ENCODE data around the gene WNT9B.

Gene WNT9B

DNA sequence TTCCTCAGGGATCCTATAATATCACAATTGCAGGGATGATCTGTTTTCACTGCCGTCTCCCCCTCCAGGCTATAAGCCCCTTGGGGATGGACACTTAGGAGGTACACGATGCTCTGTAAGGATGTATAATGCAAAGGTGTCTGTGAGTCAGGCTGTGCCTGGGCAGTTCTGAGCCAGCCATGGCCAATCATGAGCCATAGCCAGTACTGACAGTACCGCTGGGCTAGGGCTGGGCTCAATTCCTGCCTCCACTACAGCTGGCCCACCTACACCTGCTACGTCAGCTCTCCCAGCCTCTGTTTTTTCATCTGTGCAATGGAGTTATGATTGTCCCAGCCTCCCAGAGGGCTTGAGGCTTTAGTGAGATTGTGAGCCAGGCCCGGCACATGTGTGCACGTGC lies 2.8 kb upstream of the WNT9B start:
- no peak for TF ChIP-seq POU2F2 (IDR thresholded peaks at IDR 0.05; ENCODE audit: low read depth, low read length)
- TF ChIP-seq POLR2AphosphoS5 (IDR thresholded peaks at IDR 0.05; ENCODE audit: low read depth, low read length): no peak
- TF ChIP-seq POLR2A (IDR thresholded peaks at IDR 0.05; ENCODE audit: low read depth, low read length): no peak
- TF ChIP-seq TAF1 (IDR thresholded peaks at IDR 0.05; ENCODE audit: low read depth, low read length): no peak
- no peak for TF ChIP-seq SPI1 (IDR thresholded peaks at IDR 0.05; ENCODE audit: low read depth, low read length)
- TF ChIP-seq PAX5 (IDR thresholded peaks at IDR 0.05; ENCODE audit: insufficient read depth, low read length, severe bottlenecking): no peak
- no peak for FAIRE-seq
- DNase-seq (ENCODE audit: insufficient read length, low spot score): no peak

DNA sequence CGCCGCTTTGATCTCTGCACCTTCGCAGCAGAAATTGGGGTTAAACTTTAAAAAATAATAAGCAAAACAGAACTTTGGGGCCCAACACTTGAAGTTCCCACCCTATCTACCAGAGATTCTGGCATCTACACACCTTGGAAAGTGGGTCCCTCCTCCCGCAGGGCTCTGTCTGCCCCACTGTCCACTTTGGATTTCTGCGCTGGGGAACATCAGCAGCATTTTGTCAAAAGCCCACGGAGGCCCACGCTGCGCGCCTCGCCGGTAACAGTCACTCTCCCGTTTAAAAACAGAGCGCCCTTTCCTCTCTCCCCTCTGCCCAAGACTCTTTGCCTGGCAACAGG lies 725 bp upstream of the WNT9B start:
- FAIRE-seq: no peak
- TF ChIP-seq PAX5 (IDR thresholded peaks at IDR 0.05; ENCODE audit: insufficient read depth, low read length, severe bottlenecking) (no peak), POLR2A (IDR thresholded peaks at IDR 0.05; ENCODE audit: low read depth, low read length) (no peak), SPI1 (IDR thresholded peaks at IDR 0.05; ENCODE audit: low read depth, low read length) (no peak), POU2F2 (IDR thresholded peaks at IDR 0.05; ENCODE audit: low read depth, low read length) (no peak), POLR2AphosphoS5 (IDR thresholded peaks at IDR 0.05; ENCODE audit: low read depth, low read length) (no peak), TAF1 (IDR thresholded peaks at IDR 0.05; ENCODE audit: low read depth, low read length) (no peak)
- DNase-seq (ENCODE audit: insufficient read length, low spot score): no peak

DNA sequence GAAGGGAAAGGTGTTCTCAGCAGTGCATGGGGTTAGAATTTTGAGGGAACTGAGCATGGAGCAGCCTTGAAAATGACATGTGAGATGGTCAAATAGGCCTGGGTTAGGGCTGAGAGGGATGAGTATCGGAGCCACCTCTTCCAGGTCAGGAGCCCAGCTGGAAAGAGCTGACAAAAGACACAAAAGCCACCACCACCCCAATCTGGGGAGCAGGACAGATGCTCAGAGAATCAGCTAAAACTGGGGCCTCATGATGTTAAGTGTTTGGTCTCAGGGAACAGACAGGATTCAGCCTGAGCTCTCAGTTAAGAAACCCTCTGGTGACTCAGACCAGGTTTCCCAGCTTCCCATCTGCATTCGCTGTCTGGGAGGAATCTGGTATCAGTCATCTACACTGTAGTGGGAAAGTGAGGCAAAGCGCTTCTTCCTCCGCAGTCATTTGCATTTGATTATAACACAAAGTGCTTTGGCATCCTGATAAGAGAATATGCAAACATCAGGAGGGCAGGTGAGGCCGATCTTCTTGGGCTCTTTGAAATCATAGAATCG lies 2.6 kb downstream of the WNT9B start:
- TF ChIP-seq TAF1 (IDR thresholded peaks at IDR 0.05; ENCODE audit: low read depth, low read length) (no peak), POLR2A (IDR thresholded peaks at IDR 0.05; ENCODE audit: low read depth, low read length) (no peak), POLR2AphosphoS5 (IDR thresholded peaks at IDR 0.05; ENCODE audit: low read depth, low read length) (no peak), POU2F2 (IDR thresholded peaks at IDR 0.05; ENCODE audit: low read depth, low read length) (no peak), SPI1 (IDR thresholded peaks at IDR 0.05; ENCODE audit: low read depth, low read length) (no peak), PAX5 (IDR thresholded peaks at IDR 0.05; ENCODE audit: insufficient read depth, low read length, severe bottlenecking) (no peak)
- DNase-seq (ENCODE audit: insufficient read length, low spot score) (no peak), FAIRE-seq (no peak)

DNA sequence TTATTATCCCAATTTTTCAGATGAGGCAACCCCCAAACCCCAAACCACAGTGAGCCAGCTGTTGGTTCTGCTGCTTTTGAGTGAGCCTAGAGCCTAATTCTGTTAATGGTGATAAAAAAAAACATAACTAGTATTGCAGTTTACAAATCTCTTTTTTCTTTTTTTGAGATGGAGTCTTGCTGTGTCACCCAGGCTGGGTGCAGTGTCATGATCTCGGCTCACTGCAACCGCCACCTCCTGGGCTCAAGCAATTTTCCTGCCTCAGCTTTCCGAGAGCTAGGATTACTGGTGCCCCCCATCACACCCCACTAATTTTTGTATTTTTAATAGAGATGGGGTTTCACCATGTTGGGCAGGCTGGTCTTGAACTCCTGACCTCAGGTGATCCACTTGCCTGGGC lies 3.1 kb downstream of the WNT9B start:
- DNase-seq (ENCODE audit: insufficient read length, low spot score) (no peak), FAIRE-seq (no peak)
- no peak for TF ChIP-seq POLR2AphosphoS5 (IDR thresholded peaks at IDR 0.05; ENCODE audit: low read depth, low read length)
- no peak for TF ChIP-seq PAX5 (IDR thresholded peaks at IDR 0.05; ENCODE audit: insufficient read depth, low read length, severe bottlenecking)
- no peak for TF ChIP-seq POU2F2 (IDR thresholded peaks at IDR 0.05; ENCODE audit: low read depth, low read length)
- no peak for TF ChIP-seq POLR2A (IDR thresholded peaks at IDR 0.05; ENCODE audit: low read depth, low read length)
- no peak for TF ChIP-seq TAF1 (IDR thresholded peaks at IDR 0.05; ENCODE audit: low read depth, low read length)
- TF ChIP-seq SPI1 (IDR thresholded peaks at IDR 0.05; ENCODE audit: low read depth, low read length): no peak

DNA sequence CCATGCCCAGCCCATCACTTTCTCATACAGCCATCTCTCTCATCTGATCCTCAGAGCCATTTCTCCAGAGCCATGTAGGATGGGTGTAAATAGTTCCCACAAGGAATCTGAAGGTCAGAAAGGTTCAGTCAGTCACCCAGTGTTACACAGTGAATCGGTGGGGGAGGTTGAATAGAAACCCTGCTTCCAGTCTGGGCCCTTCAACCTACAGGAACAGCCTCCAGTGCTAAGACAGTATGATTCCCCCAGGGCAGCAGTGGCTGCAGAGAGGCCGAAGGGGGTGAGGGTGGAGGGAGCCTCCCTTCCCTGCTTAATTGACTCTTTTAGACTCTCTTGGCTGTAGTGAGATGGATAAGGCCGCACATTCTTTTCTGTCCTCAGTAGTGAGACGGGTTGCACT lies 3.6 kb downstream of the WNT9B start:
- TF ChIP-seq TAF1 (IDR thresholded peaks at IDR 0.05; ENCODE audit: low read depth, low read length) (no peak), POU2F2 (IDR thresholded peaks at IDR 0.05; ENCODE audit: low read depth, low read length) (no peak), SPI1 (IDR thresholded peaks at IDR 0.05; ENCODE audit: low read depth, low read length) (no peak), POLR2AphosphoS5 (IDR thresholded peaks at IDR 0.05; ENCODE audit: low read depth, low read length) (no peak), PAX5 (IDR thresholded peaks at IDR 0.05; ENCODE audit: insufficient read depth, low read length, severe bottlenecking) (no peak), POLR2A (IDR thresholded peaks at IDR 0.05; ENCODE audit: low read depth, low read length) (no peak)
- FAIRE-seq (no peak), DNase-seq (ENCODE audit: insufficient read length, low spot score) (no peak)

DNA sequence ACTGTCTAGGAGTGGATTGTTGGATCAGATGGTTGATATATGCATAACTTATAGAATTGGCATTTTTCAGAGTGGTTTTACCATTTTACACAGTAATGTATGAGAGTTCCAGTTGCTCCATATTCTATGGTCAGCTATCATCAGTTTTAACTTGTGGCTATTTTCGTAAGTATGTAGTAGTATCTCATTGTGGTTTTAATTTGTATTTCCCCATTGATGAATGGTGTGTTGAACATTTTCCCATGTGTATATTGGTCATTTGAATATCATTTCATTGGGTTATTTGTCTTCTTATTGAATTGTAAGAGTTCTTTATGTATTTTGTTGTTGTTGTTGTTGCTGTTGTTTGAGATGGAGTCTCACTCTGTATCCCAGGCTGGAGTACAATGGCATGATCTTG lies 6.2 kb downstream of the WNT9B start:
- DNase-seq (ENCODE audit: insufficient read length, low spot score): no peak
- FAIRE-seq: no peak
- TF ChIP-seq POLR2AphosphoS5 (IDR thresholded peaks at IDR 0.05; ENCODE audit: low read depth, low read length): no peak
- no peak for TF ChIP-seq POU2F2 (IDR thresholded peaks at IDR 0.05; ENCODE audit: low read depth, low read length)
- no peak for TF ChIP-seq PAX5 (IDR thresholded peaks at IDR 0.05; ENCODE audit: insufficient read depth, low read length, severe bottlenecking)
- no peak for TF ChIP-seq SPI1 (IDR thresholded peaks at IDR 0.05; ENCODE audit: low read depth, low read length)
- no peak for TF ChIP-seq POLR2A (IDR thresholded peaks at IDR 0.05; ENCODE audit: low read depth, low read length)

DNA sequence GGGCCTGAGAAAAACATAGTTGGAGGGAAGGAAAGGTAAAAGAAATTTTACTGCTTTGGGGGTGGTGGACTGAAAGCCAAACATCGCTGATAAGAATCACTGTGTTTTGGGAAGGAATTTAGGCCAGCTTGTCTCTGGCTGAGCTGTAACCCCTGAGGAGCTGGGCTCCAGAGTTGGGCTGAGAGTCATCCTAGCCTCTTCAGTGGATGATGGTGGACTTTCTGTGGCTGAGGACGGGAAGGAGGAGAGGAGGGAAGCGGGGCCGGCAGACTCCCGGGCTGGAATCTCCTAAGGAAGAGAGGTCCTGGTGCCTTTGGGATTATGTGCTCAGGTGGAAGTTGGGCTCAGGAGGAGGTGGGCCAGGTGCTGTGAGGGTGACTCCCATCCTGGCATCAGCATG lies 8.6 kb downstream of the WNT9B start:
- no peak for FAIRE-seq
- DNase-seq (ENCODE audit: insufficient read length, low spot score): no peak
- TF ChIP-seq PAX5 (IDR thresholded peaks at IDR 0.05; ENCODE audit: insufficient read depth, low read length, severe bottlenecking) (no peak), POLR2AphosphoS5 (IDR thresholded peaks at IDR 0.05; ENCODE audit: low read depth, low read length) (no peak), TAF1 (IDR thresholded peaks at IDR 0.05; ENCODE audit: low read depth, low read length) (no peak), SPI1 (IDR thresholded peaks at IDR 0.05; ENCODE audit: low read depth, low read length) (no peak), POU2F2 (IDR thresholded peaks at IDR 0.05; ENCODE audit: low read depth, low read length) (no peak), POLR2A (IDR thresholded peaks at IDR 0.05; ENCODE audit: low read depth, low read length) (no peak)

DNA sequence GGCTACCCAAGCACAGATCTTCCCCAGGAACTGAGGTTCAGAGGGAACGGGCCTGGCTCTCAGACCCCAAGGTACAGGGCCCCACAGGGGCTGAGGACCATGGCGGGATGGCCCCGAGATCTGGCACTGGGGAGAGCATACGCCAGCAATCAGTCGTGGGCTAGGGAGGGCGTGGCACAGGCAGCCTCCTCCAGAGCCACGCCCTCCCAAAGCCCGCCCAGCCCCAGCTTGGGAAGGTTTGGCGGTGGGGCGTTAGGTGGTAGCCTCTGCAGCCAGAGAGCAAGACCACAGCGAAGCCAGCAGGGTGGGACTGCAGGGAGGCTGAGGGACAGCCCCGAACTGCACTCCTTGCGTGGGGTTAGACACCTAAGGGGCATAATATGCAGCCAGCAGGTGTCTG lies 11.6 kb downstream of the WNT9B start:
- TF ChIP-seq POU2F2 (IDR thresholded peaks at IDR 0.05; ENCODE audit: low read depth, low read length) (no peak), TAF1 (IDR thresholded peaks at IDR 0.05; ENCODE audit: low read depth, low read length) (no peak), SPI1 (IDR thresholded peaks at IDR 0.05; ENCODE audit: low read depth, low read length) (no peak), POLR2AphosphoS5 (IDR thresholded peaks at IDR 0.05; ENCODE audit: low read depth, low read length) (no peak), PAX5 (IDR thresholded peaks at IDR 0.05; ENCODE audit: insufficient read depth, low read length, severe bottlenecking) (no peak), POLR2A (IDR thresholded peaks at IDR 0.05; ENCODE audit: low read depth, low read length) (no peak)
- DNase-seq (ENCODE audit: insufficient read length, low spot score): no peak
- FAIRE-seq: no peak

DNA sequence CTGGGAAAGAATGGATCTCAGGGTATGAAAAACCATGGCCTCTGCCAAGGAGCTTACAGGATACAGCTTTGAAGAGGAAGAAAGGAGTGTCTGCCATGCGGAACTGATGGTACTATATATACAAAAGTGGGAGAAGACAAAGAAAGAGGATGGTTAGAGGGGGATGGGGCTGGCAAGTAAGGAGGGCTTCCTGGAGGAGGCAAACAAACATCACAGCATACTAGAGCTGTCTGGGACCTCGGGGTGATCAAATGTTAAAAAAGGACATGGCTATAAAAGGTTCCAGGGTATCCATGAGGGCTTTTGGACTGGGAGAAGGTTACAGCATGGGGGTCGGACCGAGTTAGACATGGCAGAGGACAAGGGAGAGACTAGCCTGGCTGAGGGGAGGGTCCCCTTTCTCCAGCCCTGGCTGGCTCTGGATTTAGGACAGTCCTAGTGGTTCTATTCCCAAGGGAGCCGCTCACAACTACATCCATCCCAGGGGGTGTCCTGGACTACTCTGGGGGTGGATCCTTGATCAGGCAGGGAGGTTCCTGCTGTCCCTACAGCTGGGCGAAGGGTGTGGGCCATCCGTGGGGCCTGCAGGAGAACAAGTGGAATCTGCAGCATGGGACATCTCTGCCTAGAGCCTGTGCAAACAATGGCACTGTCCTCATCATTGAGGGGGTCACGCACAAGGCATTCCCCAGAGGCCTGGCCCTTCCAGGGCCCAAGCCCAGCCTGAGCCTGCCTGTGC lies 12.2 kb downstream of the WNT9B start:
- TF ChIP-seq TAF1 (IDR thresholded peaks at IDR 0.05; ENCODE audit: low read depth, low read length): no peak
- TF ChIP-seq POU2F2 (IDR thresholded peaks at IDR 0.05; ENCODE audit: low read depth, low read length): no peak
- TF ChIP-seq POLR2A (IDR thresholded peaks at IDR 0.05; ENCODE audit: low read depth, low read length): no peak
- TF ChIP-seq POLR2AphosphoS5 (IDR thresholded peaks at IDR 0.05; ENCODE audit: low read depth, low read length): no peak
- no peak for TF ChIP-seq SPI1 (IDR thresholded peaks at IDR 0.05; ENCODE audit: low read depth, low read length)
- TF ChIP-seq PAX5 (IDR thresholded peaks at IDR 0.05; ENCODE audit: insufficient read depth, low read length, severe bottlenecking): no peak
- no peak for DNase-seq (ENCODE audit: insufficient read length, low spot score)
- FAIRE-seq: no peak

Data from GM12891 (cell line).